NCI-H774 (cell line): ENCODE measurements around the gene NFE2L1.
"Not testable (repeated sequence)": the region's sequence is repeated elsewhere in the genome, so short reads cannot be mapped to it uniquely, and the experiment has no call there.

Experiments used
- DNase-seq: peaks from one replicate; lab custom pipeline; 2025; lab: John Stamatoyannopoulos, UW

Gene NFE2L1

DNA sequence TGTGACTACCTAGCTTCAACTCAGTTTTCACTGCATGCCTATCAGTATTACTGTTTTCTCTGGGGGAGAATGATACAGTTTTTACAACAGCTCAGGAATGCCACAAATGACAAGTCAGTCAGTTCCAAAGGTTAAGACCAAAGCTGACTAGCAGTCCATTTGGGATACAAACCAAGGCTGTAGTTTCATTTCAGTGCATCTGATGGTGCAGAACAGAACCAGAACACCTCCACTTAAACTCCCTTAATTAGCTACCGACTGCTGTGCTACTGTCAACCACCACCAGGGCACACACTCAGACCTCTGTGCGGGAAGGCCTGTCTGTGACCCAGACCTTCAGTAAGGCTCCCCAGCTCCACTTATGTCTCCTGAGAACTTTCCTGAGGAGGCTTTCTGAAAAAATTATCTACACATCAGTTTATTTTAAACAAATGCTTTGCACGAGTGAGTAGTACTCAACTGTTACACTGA lies 20.4 kb downstream of the NFE2L1 start:
- no peak for DNase-seq

DNA sequence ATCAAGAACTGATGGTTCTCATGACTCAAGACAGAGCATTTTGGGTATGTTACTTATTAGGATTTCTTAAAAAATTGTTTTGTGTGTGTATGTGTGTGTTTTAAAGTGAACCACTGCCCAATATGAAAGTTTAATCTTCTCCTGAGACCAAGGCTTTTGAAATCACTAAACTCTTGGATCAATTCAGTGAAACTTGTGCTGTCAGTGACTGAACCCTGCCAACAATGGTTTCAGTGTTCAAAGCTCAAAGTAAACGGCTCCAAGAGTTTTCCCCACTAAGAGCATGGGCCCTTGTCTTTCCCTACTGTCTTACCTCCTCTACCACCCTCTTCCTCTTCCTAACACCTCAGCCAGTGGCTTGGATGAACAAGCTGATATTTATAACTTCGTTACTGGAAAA lies 22.0 kb downstream of the NFE2L1 start:
- DNase-seq = no peak

DNA sequence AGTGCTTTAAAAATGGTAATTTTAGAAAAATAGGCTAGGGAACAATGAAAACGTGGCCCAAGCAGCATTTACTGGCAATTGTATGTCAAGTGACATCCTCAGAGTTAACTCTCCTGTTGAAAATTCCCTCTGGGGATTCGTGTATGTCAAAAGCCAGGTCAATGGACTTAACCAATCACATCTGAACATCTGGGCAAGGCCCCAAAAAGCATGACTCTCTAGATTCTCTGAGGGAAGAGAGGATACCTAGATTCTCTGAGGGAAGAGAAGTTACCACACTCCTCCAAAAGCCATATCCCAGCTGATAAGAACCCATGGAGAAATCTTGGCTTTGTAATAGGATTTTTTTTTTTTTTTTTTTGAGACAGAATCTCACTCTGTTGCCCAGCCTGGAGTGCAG lies 23.5 kb downstream of the NFE2L1 start:
- no peak for DNase-seq

DNA sequence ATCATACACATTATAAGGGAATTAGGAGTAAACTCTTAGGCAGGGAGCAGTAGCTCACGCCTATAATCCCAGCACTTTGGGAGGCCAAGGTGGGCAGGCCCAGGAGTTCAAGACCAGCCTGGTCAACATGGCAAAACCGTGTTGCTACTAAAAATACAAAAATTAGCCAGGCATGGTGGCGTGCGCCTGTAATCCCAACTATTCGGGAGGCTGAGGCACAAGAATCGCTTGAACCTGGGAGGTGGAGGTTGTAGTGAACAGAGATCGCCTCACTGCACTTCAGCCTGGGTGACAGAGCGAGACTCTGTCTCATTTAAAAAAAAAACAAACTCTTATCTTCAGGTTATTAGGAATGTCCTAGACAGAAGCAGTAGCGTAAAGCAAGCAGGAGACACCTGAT lies 24.7 kb downstream of the NFE2L1 start:
- DNase-seq = not testable (repeated sequence)

DNA sequence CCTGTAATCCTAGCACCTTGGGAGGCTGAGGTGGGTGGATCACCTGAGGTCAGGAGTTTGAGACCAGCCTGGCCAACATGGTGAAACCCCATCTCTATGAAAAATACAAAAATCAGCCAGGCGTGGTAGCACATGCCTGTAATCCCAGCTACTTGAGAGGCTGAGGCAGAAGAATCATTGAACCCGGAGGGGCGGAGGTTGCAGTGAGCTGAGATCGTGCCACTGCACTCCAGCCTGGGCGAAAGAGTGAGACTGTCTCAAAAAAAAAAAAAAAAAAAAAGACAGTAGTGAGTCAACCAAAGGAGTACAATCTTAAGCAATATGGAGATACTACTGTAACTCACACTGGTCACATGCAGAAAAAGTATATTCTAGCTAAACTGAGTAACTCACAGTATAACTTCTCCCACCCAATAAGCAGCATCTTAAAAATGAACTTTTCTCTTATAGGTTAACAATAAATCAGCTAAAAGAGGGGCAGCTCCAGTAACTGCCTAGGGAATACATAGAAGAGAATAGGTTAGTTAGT lies 25.5 kb downstream of the NFE2L1 start:
- DNase-seq = not testable (repeated sequence)

DNA sequence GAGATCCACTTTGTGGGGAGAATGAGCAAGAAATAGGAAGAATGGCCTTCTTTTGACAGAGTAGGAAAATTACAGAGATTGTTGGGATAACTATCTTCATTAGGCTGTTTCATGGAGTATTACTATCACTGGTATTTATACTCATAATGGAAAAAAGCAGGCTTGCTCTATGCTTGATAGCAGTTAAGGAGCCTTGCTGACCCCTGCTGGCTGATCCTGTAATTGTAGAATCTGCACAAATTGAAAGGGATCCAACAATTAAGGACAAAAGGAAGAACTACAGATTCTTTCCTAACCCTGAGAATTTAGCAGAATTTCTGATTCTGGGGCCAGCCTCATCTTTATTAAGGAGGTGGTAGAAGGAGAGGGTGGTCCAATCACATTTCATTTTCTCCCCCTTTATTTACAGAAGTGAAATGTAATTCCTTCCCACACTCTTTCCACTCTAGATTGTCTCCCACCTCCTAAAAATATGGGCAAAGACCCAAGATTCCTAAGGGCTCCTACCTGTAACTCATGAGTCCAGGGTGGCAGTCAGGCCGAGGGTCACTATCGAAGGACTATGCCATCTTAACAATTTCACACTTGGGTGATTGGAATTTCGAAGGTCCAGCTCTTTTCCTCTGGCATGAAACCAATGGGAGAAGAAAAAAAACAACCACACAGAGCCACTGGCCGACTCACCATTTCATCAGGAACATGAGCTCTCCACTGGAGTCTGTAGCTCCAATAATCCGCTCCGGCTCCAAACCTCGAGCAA lies 26.3 kb downstream of the NFE2L1 start:
- DNase-seq = peak; percentile 63

DNA sequence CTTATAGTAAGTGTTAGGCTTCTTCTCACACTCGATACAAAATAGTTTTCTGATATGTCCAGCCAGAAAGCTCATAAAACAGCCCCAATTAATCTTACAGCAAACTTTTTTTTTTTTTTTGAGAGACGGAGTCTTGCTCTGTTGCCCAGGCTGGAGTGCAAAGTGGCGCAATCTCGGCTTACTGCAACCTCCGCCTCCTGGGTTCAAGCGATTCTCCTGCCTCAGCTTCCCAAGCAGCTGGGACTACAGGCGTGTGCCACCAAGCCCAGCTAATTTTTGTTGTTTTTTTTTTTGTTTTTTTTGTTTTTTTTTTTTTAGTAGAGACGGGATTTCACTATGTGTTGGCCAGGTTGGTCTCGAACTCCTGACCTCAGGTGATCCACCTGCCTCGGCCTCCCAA lies 29.0 kb downstream of the NFE2L1 start:
- DNase-seq = not testable (repeated sequence)

DNA sequence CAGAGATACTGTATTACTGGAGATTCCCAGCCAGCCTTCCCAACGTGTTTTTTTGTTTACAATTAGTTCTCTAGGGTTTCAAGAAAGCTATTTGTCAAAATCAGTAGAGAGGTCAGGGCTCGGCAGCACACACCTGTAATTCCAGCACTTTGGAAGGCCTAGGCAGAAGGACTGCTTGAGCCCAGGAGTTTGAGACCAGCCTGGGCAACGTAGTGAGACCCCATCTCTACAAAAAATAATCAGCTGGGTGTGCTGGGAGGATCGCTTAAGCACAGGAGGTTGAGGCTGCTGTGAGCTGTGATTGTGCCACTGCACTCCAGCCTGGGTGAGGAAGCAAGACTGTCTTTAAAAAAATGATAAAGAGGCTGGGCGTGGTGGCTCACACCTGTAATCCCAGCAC lies 33.7 kb downstream of the NFE2L1 start:
- no peak for DNase-seq

DNA sequence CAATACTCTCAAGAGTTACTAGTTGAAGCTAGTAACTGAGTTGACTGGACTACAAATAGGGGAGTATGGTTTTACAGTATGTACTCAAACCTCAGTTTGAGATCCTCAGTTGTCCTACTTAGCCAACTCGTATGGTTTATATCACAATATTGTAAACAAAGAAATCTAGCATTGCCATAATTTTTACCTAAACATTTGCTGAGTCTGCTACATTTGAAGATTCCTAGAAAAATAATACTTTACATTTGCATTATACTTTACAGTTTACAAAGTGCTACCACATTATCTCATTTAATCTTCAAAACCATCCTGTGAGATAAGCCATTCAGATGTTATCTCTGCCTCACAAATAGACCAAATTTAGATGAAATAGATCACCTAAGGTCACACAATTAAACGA lies 36.8 kb downstream of the NFE2L1 start:
- DNase-seq = no peak

DNA sequence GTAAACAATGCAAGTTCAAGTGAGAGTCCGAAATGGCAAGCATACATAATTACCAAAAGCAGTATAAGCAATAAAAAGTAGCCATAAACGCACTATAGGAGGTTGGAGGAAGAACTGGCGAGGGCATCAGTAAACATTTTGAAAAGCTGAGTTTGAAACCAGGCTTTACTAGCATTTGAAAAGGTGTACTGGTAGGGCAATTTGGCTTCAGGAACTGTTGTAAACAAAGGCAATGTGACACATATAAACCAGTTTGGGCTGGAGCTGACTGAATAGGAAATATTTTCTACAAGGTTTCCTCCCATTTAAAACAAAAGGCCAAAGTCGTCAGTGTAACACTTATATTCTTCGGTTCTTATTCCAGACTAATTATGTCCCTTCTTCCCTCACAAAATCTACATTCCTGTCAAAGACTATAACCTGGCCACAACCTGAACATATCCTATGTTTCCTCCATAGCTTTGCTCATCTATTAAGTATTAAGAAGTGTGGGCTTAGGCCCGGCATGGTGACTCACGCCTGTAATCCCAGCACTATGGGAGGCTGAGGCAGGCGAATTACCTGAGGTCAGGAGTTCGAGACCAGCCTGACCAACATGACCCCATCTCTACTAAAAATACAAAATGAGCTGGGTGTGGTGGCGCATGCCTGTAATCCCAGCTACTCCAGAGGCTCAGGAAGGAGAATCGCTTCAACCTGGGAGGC lies 45.3 kb downstream of the NFE2L1 start:
- no peak for DNase-seq

DNA sequence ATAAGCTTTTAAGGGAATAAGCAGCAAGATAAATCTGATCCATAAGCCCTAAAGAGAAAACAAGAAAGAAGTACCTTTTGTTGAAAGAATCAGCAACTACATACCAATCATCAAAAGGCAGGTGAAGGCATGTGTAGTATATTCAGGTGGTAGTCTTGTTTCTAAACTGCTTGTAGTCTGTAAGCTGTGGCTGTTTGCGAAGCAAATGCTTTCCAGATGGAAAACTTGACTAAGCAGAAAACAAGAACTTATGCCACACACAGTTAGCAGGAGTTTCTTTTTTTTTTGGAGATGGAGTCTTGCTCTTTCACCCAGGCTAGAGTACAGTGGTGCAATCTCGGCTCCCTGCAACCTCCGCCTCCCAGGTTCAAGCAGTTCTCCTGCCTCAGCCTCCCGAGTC lies 47.5 kb downstream of the NFE2L1 start:
- DNase-seq = no peak

DNA sequence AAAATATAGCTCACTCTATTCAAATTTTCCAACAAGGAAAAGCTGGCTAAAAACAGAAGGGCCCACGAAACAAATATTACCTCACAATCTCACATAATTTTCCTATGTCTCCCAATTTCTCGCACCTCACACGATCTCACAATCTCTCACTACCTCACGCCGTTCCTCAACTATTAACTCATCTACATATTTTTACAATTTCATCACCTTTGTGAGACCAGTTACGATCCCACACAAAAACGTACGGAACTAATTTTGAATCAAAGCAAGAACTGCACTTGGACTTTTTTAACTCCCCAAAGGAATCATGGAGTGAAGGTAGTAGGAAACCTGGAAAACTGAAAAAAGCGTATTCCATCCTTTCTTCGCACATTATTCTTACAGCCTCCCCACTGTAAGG lies 52.0 kb downstream of the NFE2L1 start:
- DNase-seq = no peak

DNA sequence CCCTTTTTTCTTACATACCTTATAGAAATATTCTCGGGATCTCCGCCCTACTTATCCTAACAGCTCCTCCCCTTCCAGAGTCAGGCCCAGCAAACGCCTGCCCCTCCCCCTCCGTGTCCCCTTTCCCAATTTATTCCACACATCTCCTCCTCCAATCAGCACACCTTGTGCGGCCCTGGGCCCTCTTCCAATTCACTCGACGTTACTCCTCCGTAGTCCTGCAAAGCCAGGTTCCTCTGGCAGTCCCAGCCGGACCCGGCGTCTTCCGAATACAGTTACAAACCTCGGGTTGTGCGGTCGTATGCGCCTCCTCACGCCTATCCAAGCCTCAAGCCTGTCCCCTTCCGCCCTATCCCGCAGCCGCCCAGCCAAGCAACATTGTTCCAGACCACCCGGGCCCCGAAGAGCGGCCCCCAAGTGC lies 52.4 kb downstream of the NFE2L1 start:
- DNase-seq = peak; percentile 75

DNA sequence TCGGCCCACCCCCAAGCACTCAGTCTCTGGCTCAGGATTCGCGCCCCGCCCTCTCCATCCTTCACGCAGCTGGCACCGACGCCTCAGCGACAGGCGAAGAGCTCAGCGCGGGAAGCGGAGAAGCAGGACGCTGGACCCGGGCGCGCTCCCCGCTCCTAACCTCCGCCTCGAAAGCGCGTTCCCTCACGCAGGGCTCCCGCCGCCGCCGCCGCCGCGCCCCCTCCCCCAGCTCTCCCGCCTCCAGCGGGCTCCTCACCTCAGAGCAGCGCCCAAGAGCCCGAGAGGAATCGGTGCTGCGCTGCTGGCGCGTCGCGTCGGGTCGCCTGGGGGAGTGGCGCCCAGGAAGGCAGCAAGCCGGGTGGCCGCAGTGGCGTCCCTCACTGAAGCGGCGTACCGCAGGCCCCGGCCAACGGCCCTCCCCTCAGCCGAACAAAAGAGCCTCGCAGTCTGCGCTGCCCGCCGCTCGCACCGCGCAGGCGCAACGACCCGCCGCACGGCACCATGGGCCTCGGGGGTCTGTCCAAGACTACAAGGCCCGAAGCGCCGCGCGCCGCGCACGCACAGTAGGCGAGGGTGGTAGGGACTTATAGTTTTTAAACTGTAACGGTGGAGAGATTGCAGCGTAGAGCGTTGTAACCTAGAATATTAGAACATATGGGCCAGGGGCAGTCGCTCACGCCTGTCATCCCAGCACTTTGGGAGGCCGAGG lies 53.0 kb downstream of the NFE2L1 start, which contains the start of gene CBX1:
TSS of gene CBX1 (minus strand) at position 467 of the 709 bp plus-strand sequence. CDS start 24,474 bp downstream, outside the sequence.
- DNase-seq = peak; percentile 99

DNA sequence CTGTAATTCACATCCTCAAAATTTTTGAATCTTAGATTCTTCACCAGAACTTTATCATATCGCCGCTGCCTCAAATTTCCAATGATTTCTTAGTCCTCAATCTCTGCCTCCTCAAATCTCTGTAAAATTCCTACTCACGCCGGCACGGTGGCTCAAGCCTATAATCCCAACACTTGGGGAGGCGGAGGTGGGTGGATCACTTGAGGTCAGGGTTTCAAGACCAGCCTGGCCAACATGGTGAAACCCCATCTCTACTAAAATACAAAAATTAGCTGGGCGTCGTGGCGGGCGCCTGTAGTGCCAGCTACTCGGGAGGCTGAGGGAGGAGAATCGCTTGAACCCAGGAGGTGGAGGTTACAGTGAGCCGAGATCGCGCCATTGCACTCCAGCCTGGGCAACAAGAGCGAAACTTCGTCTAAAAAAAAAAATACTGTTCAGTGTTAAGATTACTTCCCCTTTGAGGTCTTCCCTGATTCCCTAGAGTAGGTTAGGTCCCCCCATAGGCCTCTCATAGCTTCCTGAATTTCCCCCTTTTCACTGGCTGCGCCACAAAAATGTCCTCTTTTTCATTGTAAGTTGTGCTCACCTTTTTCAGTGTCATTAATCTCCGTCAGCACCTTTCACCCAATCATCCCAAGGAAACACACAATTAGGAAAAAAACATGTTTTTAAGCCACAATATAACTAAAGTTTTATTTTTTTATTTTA lies 54.0 kb downstream of the NFE2L1 start:
- DNase-seq = no peak

DNA sequence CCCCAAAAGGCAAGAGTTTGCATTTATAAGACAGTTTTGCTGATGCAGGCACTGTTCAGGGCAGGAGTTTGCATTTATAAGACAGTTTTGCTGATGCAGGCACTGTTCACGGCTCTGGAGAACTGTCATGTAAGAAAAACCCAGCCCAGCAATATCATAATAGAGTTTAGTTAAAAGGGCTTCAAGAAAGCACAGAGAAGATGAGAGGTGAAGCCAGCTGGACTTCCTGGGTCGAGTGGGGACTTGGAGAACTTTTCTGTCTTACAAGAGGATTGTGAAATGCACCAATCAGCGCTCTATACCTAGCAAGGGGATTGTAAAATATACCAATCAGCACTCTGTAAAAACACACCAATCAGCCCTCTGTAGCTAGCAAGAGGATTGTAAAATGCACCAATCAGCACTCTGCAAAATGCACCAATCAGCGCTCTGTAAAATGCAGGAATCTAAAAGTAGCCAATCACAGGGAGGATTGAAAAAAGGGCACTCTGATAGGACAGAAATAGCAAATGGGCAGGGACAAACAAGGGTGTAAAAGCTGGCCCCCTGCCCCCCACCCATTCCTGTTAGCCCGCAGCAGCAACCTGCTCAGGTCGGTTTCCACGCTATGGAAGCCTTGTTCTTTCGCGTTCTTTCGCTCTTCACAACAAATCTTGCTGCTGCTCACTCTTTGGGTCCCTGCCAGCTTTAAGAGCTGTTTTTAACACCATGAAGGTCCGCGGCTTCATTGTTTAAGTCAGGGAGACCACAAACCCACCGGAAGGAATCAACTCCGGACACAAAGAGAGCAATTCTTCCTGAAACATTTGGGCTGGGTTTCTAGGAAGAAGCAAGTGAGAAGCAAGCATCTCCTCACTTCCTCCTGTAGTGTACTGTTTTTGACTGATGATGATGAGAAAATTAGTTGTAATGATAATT lies 54.9 kb downstream of the NFE2L1 start:
- no peak for DNase-seq

DNA sequence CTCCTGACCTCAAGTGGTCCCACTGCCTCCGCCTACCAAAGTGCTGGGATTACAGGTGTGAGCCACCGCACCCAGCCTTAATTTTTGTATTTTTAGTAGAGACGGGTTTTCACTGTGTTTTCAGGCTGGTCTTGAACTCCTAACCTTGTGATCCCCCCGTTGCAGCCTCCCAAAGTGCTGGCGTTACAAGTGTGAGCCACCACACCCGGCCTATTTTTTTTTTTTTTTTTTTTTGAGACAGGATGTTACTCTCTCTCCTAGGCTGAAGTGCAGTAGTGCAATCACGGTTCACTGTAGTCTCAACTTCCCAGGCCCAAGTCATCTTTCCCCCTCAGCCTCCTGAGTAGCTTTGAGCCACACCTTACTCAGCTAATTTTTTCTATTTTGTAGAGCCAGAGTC lies 56.3 kb downstream of the NFE2L1 start:
- DNase-seq = no peak

DNA sequence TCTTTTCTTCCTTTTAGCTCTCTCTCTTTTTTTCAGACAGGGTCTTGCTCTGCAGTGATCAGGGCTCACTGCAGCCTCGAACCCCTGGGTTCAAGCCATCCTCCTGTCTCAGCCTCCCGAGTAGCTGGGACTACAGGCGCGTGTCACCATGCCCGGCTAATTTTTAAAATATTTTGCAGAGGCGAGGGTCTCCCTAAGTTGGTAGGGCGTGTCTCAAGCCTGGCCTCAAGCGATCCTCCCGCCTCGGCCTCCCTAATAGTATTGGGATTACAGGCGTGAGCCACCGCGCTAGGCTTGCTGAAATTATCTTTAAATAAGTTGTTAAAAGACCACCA lies 58.6 kb downstream of the NFE2L1 start:
- no peak for DNase-seq

DNA sequence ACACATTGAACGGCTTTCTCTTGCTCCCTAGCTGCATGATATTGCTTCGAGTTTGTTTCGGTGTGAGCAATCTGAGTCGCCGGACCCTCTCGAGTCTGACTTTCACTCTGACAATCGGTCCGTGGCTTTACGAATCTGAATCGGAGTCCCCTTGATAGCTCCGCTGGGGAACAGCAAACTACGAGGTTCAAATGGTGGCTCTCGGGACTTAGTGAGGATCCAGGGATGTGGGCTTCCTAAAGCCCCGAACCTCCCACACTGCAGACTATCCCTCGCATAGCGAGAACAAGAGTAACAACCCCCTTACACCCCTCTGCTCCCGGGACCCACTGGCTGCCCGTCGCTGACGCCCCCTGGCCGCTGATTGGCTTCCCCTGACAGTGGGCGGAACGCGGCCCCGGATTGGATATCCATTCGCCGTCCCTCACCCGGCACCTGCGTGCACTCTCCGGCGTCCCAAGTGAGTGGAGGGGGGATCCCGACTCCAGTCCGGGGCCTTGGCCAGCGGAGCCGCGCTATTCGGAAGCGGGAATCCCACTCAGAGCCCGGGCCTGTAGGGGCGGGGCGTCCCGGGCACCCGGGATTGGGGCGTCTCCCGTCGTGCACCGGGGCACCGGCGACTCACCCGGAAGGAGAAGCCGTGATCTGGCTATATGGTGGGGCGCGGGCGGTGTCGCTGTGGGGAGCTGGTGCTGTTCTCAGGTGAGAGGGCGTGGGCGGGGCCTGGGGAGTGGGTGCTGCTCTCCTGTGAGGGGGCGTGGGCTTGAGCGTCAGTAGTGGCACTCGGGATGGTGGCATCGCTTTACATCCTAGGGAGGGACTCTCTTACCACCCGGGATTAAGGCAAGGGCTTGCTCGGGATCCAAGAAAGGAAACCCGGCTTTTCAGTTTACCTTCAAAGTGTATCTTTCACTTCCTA lies 59.2 kb downstream of the NFE2L1 start, which contains the start of gene SNX11:
TSS of gene SNX11 (plus strand) at position 630 of the 919 bp plus-strand sequence. CDS start 4,278 bp downstream, outside the sequence.
- DNase-seq = peak; percentile 97

DNA sequence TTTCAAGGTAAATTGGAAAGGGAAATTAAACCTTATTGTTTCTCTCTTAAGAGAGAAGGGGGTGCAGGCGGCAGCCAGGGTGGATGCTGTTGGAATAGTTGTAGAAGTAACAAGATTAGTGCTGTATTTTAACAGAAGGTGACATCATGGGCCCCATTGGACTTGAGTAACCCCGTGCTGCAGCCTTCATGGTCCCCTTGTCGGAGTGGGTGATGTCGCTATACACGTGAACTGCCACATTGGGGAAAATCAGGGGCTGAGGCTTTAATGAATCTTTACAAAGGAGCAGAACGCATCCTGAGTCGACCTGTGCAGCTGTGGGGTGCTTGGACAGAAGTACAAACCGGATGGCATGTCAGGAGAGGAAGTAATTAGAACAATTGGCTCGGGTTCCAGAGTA lies 62.6 kb downstream of the NFE2L1 start:
- no peak for DNase-seq
